Activated T-cell treated with anti-CD3 and anti-CD28 coated beads, Interleukin-2, amount 50 U/mL, for 24 hours (primary cell): Measurements from ENCODE around the gene DCDC1.
"Not testable (repeated sequence)": the region's sequence is repeated elsewhere in the genome, so short reads cannot be mapped to it uniquely, and the experiment has no call there.

Source experiments
- DNase-seq: peaks from one replicate; pipeline ENCODE4 v3.0.0-alpha.2; 2020
- H3K27ac Mint-ChIP-seq: 2 replicates; pipeline ENCODE4 v1.8.0; 2020; ENCODE audit warnings: mild to moderate bottlenecking, mixed read lengths
- H3K27me3 Mint-ChIP-seq: 2 replicates; pipeline ENCODE4 v1.8.0; 2020; ENCODE audit warnings: mixed read lengths
- H3K36me3 Mint-ChIP-seq: 2 replicates; pipeline ENCODE4 v1.8.0; 2020; ENCODE audit warnings: low read depth, mixed read lengths
- H3K4me1 Mint-ChIP-seq: 2 replicates; pipeline ENCODE4 v1.8.0; 2020; ENCODE audit warnings: low read depth, mixed read lengths
- H3K4me3 Mint-ChIP-seq: 2 replicates; pipeline ENCODE4 v1.8.0; 2020; ENCODE audit warnings: mild to moderate bottlenecking, moderate library complexity, mixed read lengths
- H3K9me3 Mint-ChIP-seq: 2 replicates; pipeline ENCODE4 v1.8.0; 2020; ENCODE audit warnings: mixed read lengths

Gene DCDC1

GRCh38 chr11:31301549-31302510 is 67.7 kb downstream of the DCDC1 start:
- Mint-ChIP-seq H3K36me3 (no peaks in the 10 kb centered on the region), H3K4me1 (no peaks in the 10 kb centered on the region), H3K9me3 (no peaks in the 10 kb centered on the region), H3K4me3 (no peak overlapping the region), H3K27me3 (no peaks in the 10 kb centered on the region), H3K27ac (no peak overlapping the region)
- DNase-seq = no peak

- no peaks in the 10 kb centered on the region for H3K4me1 Mint-ChIP-seq
- H3K4me3 Mint-ChIP-seq = no peak overlapping the region
- no peaks in the 10 kb centered on the region for H3K9me3 Mint-ChIP-seq
- no peak for DNase-seq
- H3K36me3 Mint-ChIP-seq = no peaks in the 10 kb centered on the region
- H3K27ac Mint-ChIP-seq = no peak overlapping the region
- H3K27me3 Mint-ChIP-seq = peaks cover 10% of the 10 kb centered on the region
These were observed 74.2 kb downstream of the DCDC1 start for GRCh38 chr11:31295308-31295707.

GRCh38 chr11:31273527-31273926 is 96.0 kb downstream of the DCDC1 start:
- not testable (repeated sequence) for H3K27ac Mint-ChIP-seq, H3K4me3 Mint-ChIP-seq, H3K4me1 Mint-ChIP-seq, H3K27me3 Mint-ChIP-seq, H3K36me3 Mint-ChIP-seq, DNase-seq
- H3K9me3 Mint-ChIP-seq = peaks cover 20% of the 10 kb centered on the region

GRCh38 chr11:31267720-31268119 is 101.8 kb downstream of the DCDC1 start:
- no peak for DNase-seq
- Mint-ChIP-seq H3K4me3 (no peak overlapping the region), H3K4me1 (no peaks in the 10 kb centered on the region), H3K9me3 (peaks cover 6% of the 10 kb centered on the region), H3K27me3 (no peaks in the 10 kb centered on the region), H3K36me3 (no peaks in the 10 kb centered on the region), H3K27ac (no peak overlapping the region)

DNA sequence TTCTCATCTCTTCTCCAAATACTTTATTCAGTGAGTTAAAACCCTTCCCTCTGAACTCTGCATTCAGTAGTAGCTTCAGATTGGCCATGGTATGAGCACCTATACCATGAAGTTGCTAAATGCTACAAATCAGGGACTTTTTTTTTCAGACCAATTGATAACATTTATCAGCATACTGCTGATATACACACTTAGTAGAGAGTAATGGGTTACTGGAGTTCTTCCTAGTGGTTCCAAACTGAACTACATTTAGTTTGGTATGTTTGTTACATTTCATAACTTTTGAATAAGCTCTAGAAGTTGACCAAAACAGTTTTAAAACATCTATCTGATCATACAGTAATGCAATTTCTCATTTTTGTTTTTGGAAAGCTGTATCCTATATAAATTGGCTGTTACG is 104.7 kb downstream of the DCDC1 start:
- H3K9me3 Mint-ChIP-seq = no peaks in the 10 kb centered on the region
- no peak overlapping the region for H3K27ac Mint-ChIP-seq
- H3K4me3 Mint-ChIP-seq = no peak overlapping the region
- no peaks in the 10 kb centered on the region for H3K4me1 Mint-ChIP-seq
- peaks cover 1% of the 10 kb centered on the region for H3K27me3 Mint-ChIP-seq
- no peak for DNase-seq
- no peaks in the 10 kb centered on the region for H3K36me3 Mint-ChIP-seq

GRCh38 chr11:31262761-31263160 is 106.8 kb downstream of the DCDC1 start:
- Mint-ChIP-seq H3K4me1 (no peaks in the 10 kb centered on the region), H3K9me3 (no peaks in the 10 kb centered on the region), H3K27me3 (peaks cover 6% of the 10 kb centered on the region), H3K4me3 (no peak overlapping the region), H3K27ac (no peak overlapping the region), H3K36me3 (no peaks in the 10 kb centered on the region)
- DNase-seq = no peak

GRCh38 chr11:31259797-31260196 is 109.7 kb downstream of the DCDC1 start:
- no peak for DNase-seq
- Mint-ChIP-seq H3K27ac (no peak overlapping the region), H3K27me3 (peaks cover 11% of the 10 kb centered on the region), H3K4me1 (no peaks in the 10 kb centered on the region), H3K36me3 (no peaks in the 10 kb centered on the region), H3K9me3 (no peaks in the 10 kb centered on the region), H3K4me3 (no peak overlapping the region)

DNA sequence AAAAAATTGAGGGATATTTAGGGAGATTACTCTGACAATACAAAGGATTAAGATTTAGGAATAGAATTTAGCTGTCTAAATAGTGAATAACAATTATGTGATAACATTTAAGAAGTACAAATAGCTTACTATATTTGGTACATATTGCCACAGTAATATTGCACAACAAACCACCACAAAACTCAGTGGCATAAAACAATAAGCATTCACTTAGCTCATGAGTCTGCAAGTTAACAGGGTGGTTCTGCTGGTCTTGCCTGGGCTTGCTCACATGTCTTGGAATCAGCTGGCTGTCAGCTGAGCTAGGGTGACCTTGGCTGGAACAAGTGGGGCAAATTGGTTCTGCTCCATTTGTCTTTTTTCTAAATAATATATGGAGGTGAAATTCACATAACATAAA is 115.1 kb downstream of the DCDC1 start:
- Mint-ChIP-seq H3K4me3 (no peak overlapping the region), H3K27me3 (peaks cover 17% of the 10 kb centered on the region), H3K36me3 (no peaks in the 10 kb centered on the region), H3K9me3 (no peaks in the 10 kb centered on the region), H3K4me1 (no peaks in the 10 kb centered on the region), H3K27ac (no peak overlapping the region)
- DNase-seq = no peak

DNA sequence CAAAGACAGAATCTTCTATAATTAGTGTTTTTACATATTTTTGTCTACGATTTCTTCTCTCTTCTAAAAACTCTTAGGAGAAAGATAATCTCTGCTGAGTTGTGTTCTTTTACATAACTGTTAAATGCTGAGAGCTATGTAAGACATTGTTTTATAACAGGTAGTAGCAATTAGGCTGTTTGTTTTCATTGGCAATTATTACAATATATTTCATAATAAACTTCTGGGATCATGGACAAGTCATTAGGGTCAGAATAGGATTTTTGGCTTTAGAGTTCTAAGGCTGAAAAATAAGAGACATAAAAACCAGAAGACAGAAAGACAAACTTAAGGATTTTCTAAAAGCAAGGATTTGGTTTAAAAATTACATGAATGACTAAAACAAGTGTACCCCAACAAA is 120.8 kb downstream of the DCDC1 start:
- Mint-ChIP-seq H3K9me3 (no peaks in the 10 kb centered on the region), H3K27ac (no peak overlapping the region), H3K4me1 (no peaks in the 10 kb centered on the region), H3K4me3 (no peak overlapping the region), H3K27me3 (peaks cover 14% of the 10 kb centered on the region), H3K36me3 (no peaks in the 10 kb centered on the region)
- DNase-seq = no peak

DNA sequence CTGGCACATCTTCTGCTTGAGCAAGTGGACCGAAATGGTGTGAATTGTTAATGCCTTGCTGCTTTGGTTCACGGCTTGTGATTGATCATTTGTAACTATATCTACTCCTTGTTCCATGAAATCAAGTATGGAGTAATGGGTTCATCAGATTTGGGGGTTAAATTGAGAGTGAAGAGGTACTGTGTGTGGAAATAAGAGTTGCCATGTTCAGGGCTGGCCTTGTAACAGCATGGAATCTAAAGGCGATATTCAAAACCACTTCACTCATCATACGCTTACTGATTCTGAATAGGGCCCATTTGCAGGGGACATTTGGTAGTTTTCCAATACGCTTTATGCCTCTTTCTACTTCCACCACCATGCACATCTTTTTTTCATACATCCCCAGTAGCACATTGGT is 122.2 kb downstream of the DCDC1 start:
- H3K4me3 Mint-ChIP-seq = no peak overlapping the region
- H3K27me3 Mint-ChIP-seq = peaks cover 13% of the 10 kb centered on the region
- no peaks in the 10 kb centered on the region for H3K36me3 Mint-ChIP-seq
- no peaks in the 10 kb centered on the region for H3K4me1 Mint-ChIP-seq
- H3K9me3 Mint-ChIP-seq = no peaks in the 10 kb centered on the region
- no peak for DNase-seq
- no peak overlapping the region for H3K27ac Mint-ChIP-seq

- Mint-ChIP-seq H3K9me3 (no peaks in the 10 kb centered on the region), H3K27ac (no peak overlapping the region), H3K4me3 (no peak overlapping the region), H3K4me1 (no peaks in the 10 kb centered on the region), H3K27me3 (peaks cover 10% of the 10 kb centered on the region), H3K36me3 (no peaks in the 10 kb centered on the region)
- no peak for DNase-seq
These were observed 122.9 kb downstream of the DCDC1 start for GRCh38 chr11:31246451-31247165.

- H3K9me3 Mint-ChIP-seq = no peaks in the 10 kb centered on the region
- no peak overlapping the region for H3K27ac Mint-ChIP-seq
- H3K4me1 Mint-ChIP-seq = no peaks in the 10 kb centered on the region
- no peaks in the 10 kb centered on the region for H3K36me3 Mint-ChIP-seq
- H3K27me3 Mint-ChIP-seq = peaks cover 3% of the 10 kb centered on the region
- H3K4me3 Mint-ChIP-seq = no peak overlapping the region
- DNase-seq = no peak
These were observed 125.8 kb downstream of the DCDC1 start for GRCh38 chr11:31243706-31244105.

GRCh38 chr11:31240340-31240904 is 129.1 kb downstream of the DCDC1 start:
- Mint-ChIP-seq H3K4me3 (no peak overlapping the region), H3K27me3 (no peaks in the 10 kb centered on the region), H3K9me3 (no peaks in the 10 kb centered on the region), H3K36me3 (no peaks in the 10 kb centered on the region), H3K4me1 (no peaks in the 10 kb centered on the region), H3K27ac (no peak overlapping the region)
- DNase-seq = no peak

- H3K4me1 Mint-ChIP-seq = no peaks in the 10 kb centered on the region
- peaks cover 6% of the 10 kb centered on the region for H3K27me3 Mint-ChIP-seq
- H3K4me3 Mint-ChIP-seq = no peak overlapping the region
- no peaks in the 10 kb centered on the region for H3K36me3 Mint-ChIP-seq
- no peak overlapping the region for H3K27ac Mint-ChIP-seq
- no peak for DNase-seq
- no peaks in the 10 kb centered on the region for H3K9me3 Mint-ChIP-seq
These were observed 131.4 kb downstream of the DCDC1 start for GRCh38 chr11:31237819-31238760.
